Natural killer cell (primary cell): Measurements from ENCODE around the gene SLC12A7. TPM values are rescaled to one million over a fixed set of nuclear protein-coding genes. Genes with fewer than 3 reads are reported as not detected.
"Not testable (repeated sequence)": the region's sequence is repeated elsewhere in the genome, so short reads cannot be mapped to it uniquely, and the experiment has no call there.

Experiments
- ATAC-seq, 3 donors: fragments of 150-1000 bp in 2 of 3; fragments of 200-7000 bp in 1 of 3; cut with Tn5 transposase; 1 replicate in 1 of 3; 2 replicates in 2 of 3; pipeline ENCODE4 v1.10.0; 2021; ENCODE audit warnings: mild to moderate bottlenecking in 2 of 3, moderate library complexity in 2 of 3
- DNase-seq, 2 donors: peaks; one replicate each; pipeline versions ENCODE4 v3.0.0 to v3.0.0-alpha.2; 2013 to 2021; ENCODE audit warnings: mixed read lengths in 1 of 2
- H3K27ac ChIP-seq: one replicate; pipeline ENCODE4 v1.5.1; 2013; ENCODE audit warnings: mild to moderate bottlenecking, low read length
- H3K27me3 ChIP-seq: one replicate; pipeline ENCODE4 v1.6.1; 2013; ENCODE audit warnings: low read length; ENCODE audit not compliant: control insufficient read depth, insufficient read depth
- H3K36me3 ChIP-seq: one replicate; pipeline ENCODE4 v1.6.1; 2013; ENCODE audit warnings: low read length; ENCODE audit not compliant: control insufficient read depth, insufficient read depth
- H3K4me1 ChIP-seq: one replicate; pipeline ENCODE4 v1.6.1; 2013; ENCODE audit warnings: low read length; ENCODE audit not compliant: control insufficient read depth, insufficient read depth
- H3K4me3 ChIP-seq: one replicate; pipeline ENCODE4 v1.5.1; 2013; ENCODE audit warnings: low read length
- H3K9me3 ChIP-seq: one replicate; pipeline ENCODE4 v1.6.1; 2013; ENCODE audit warnings: low read length; ENCODE audit not compliant: control insufficient read depth, insufficient read depth
- H3K27ac Mint-ChIP-seq, 2 donors: one replicate each; pipeline ENCODE4 v1.8.0; 2022; ENCODE audit warnings: mild to moderate bottlenecking in 2 of 2, mixed read lengths in 2 of 2, moderate library complexity in 1 of 2
- H3K27me3 Mint-ChIP-seq, 2 donors: one replicate each; pipeline ENCODE4 v1.8.0; 2022; ENCODE audit warnings: low read depth in 2 of 2, mixed read lengths in 2 of 2
- H3K36me3 Mint-ChIP-seq: one replicate; pipeline ENCODE4 v1.8.0; 2022; ENCODE audit warnings: mixed read lengths
- H3K4me1 Mint-ChIP-seq, 2 donors: one replicate each; pipeline ENCODE4 v1.8.0; 2022; ENCODE audit warnings: mixed read lengths in 2 of 2
- H3K4me3 Mint-ChIP-seq: one replicate; pipeline ENCODE4 v1.8.0; 2022; ENCODE audit warnings: mild to moderate bottlenecking, moderate library complexity, mixed read lengths
- H3K9me3 Mint-ChIP-seq, 2 donors: one replicate each; pipeline ENCODE4 v1.8.0; 2022; ENCODE audit warnings: mixed read lengths in 2 of 2
- WGBS: methylation state at CpG from one replicate; pipeline ENCODE4 v1.1.7; 2013; ENCODE audit warnings: missing lambda C conversion rate; ENCODE audit not compliant: insufficient coverage; 5-methylcytosine and 5-hydroxymethylcytosine counted together
- intact Hi-C: fragments of 100-400 bp; cut with micrococcal nuclease; formaldehyde crosslinking; loops from one replicate; pipeline ENCODE4 v1.14.2; 2022
- total RNA-seq, 4 donors: library from RNA; stranded (reverse); fragments of 120-200 nt in 1 of 4; gene quantifications; one replicate each; pipeline versions ENCODE4 v1.2.3 to v1.2.4, GENCODE V29; 2013 to 2022
- TF ChIP-seq, protein P1 (sequence below): fragments of 200-600 bp; IDR thresholded peaks from one replicate; pipeline ENCODE4 v1.8.0; 2022; ENCODE audit warnings: antibody characterized with exemption

The SLC12A7 gene
- total RNA-seq, 3 donors from 2014 or later (not counting 1 experiment from before 2014, with no cell fraction given): 53.2 to 92.5 (median 81.3) TPM

DNA sequence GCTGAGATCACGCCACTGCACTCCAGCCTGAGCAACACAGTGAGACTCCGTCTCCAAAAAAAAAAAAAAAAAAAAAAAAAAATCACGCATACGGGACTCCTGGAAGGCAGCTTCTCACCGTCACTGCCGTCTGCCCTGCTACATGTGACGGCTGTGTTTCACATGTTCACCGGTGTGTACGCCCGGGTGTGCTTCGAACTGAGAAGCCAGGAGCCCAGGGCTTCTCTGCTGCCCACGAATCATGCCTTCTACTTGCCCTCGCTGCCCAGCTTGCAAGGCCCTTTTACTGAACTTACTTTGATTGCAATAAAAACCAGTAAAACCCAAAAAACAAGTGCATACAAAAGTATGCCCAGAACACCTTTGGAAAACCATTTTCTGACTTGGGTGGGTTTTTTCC lies 109.0 kb downstream of the SLC12A7 start:
- Histone ChIP-seq H3K27me3 (peaks cover 21% of the 10 kb centered on the region), H3K9me3 (no peaks in the 10 kb centered on the region), H3K4me1 (peaks cover 16% of the 10 kb centered on the region), H3K4me3 (no peak overlapping the region), H3K36me3 (no peaks in the 10 kb centered on the region), H3K27ac (no peak overlapping the region)
- H3K27ac Mint-ChIP-seq: no peak overlapping the region
- TF ChIP-seq, protein P1, sequence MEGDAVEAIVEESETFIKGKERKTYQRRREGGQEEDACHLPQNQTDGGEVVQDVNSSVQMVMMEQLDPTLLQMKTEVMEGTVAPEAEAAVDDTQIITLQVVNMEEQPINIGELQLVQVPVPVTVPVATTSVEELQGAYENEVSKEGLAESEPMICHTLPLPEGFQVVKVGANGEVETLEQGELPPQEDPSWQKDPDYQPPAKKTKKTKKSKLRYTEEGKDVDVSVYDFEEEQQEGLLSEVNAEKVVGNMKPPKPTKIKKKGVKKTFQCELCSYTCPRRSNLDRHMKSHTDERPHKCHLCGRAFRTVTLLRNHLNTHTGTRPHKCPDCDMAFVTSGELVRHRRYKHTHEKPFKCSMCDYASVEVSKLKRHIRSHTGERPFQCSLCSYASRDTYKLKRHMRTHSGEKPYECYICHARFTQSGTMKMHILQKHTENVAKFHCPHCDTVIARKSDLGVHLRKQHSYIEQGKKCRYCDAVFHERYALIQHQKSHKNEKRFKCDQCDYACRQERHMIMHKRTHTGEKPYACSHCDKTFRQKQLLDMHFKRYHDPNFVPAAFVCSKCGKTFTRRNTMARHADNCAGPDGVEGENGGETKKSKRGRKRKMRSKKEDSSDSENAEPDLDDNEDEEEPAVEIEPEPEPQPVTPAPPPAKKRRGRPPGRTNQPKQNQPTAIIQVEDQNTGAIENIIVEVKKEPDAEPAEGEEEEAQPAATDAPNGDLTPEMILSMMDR: no peak
- intact Hi-C loops: loop anchor here (10.0 kb wide), 1 partner anchor 142 kb away; no protein-coding TSS in a partner anchor
- H3K4me1 Mint-ChIP-seq: peaks cover 0 to 11% of the 10 kb centered on the region in 2 donors
- H3K4me3 Mint-ChIP-seq: no peak overlapping the region
- no peaks in the 10 kb centered on the region for H3K36me3 Mint-ChIP-seq
- no peaks in the 10 kb centered on the region for H3K9me3 Mint-ChIP-seq
- no peak for DNase-seq
- peaks cover 24 to 25% of the 10 kb centered on the region in 2 donors for H3K27me3 Mint-ChIP-seq
- 94% methylated on average over 12 of the region's 13 CpGs for WGBS
- ATAC-seq: no peak

DNA sequence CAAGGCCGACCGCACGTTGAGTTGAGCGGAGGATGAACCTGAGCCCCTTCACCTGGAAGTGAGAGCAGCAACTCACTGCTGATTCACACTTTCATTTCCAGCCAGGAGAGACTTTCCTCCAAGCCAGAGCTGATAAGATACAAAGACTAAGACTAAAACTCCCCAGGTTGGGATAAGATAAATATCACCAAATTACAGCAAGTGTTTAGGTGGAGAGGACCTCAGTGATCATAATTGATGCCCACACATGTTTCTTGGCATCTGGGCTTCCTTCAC lies 109.7 kb downstream of the SLC12A7 start:
- Histone ChIP-seq H3K27me3 (peaks cover 21% of the 10 kb centered on the region), H3K4me1 (peaks cover 17% of the 10 kb centered on the region), H3K4me3 (no peak overlapping the region), H3K27ac (no peak overlapping the region), H3K9me3 (no peaks in the 10 kb centered on the region), H3K36me3 (no peaks in the 10 kb centered on the region)
- ATAC-seq: no peak
- no peak overlapping the region for H3K4me3 Mint-ChIP-seq
- H3K27ac Mint-ChIP-seq: no peak overlapping the region
- intact Hi-C loops: loop anchor here (10.0 kb wide), 1 partner anchor 143 kb away; no protein-coding TSS in a partner anchor
- TF ChIP-seq, protein P1: no peak
- H3K36me3 Mint-ChIP-seq: no peaks in the 10 kb centered on the region
- H3K4me1 Mint-ChIP-seq: peaks cover 5 to 8% of the 10 kb centered on the region in 2 donors
- DNase-seq: no peak
- H3K27me3 Mint-ChIP-seq: peaks cover 17 to 22% of the 10 kb centered on the region in 2 donors
- H3K9me3 Mint-ChIP-seq: no peaks in the 10 kb centered on the region
- 74% methylated on average over 4 of the region's 4 CpGs for WGBS

DNA sequence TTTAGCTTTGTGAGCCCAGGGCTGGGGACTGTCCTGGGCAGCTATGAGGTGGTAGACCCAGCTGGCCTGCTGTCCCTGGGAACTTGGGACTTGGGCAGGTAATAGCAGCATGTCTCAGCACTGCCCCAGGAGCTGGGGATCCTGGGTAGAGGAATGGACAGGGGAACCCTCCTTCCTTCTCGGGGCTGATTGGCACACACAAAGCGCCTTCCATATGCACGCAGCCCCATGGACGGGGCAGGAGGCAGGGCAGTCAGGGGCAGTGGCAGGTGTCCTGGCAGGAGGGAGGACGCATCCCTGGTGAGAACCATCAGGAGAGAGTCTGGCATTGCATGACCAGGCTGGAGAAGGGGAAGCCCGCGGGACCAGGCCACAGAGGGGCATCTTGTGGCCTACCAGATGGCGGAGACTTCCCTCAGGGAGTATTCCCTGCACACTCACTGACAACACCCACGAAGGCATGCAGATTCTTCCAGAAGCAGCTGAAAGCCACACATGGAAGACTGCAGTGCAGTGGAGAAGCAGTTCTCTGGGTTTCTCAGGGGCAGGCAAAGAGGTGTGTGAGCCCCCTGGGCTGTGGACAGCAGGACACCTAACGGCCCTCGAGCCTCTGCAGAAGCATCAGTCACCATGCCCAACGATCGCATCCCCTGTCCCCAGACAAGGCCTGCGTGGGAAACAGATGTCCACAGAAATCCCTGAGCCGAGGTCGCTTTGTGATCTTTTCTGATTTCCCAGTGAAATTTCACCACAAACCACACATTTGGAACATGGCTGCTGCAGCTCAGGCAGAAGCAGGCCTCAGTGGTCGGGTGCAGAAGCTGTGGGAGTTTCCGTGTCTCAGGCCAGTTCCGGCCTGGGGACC lies 110.2 kb downstream of the SLC12A7 start:
- Mint-ChIP-seq H3K27ac (no peak overlapping the region), H3K9me3 (no peaks in the 10 kb centered on the region), H3K4me1 (peaks cover 10 to 14% of the 10 kb centered on the region in 2 donors), H3K36me3 (no peaks in the 10 kb centered on the region), H3K27me3 (peaks cover 13 to 19% of the 10 kb centered on the region in 2 donors), H3K4me3 (no peak overlapping the region)
- DNase-seq (no peak), ATAC-seq (no peak)
- WGBS: 83% methylated on average over 18 of the region's 19 CpGs
- Histone ChIP-seq H3K36me3 (no peaks in the 10 kb centered on the region), H3K9me3 (no peaks in the 10 kb centered on the region), H3K4me3 (no peak overlapping the region), H3K4me1 (peaks cover 20% of the 10 kb centered on the region), H3K27me3 (peaks cover 19% of the 10 kb centered on the region), H3K27ac (no peak overlapping the region)
- TF ChIP-seq, protein P1: no peak
- intact Hi-C loops: loop anchor here (10.0 kb wide), 1 partner anchor 143 kb away; no protein-coding TSS in a partner anchor

DNA sequence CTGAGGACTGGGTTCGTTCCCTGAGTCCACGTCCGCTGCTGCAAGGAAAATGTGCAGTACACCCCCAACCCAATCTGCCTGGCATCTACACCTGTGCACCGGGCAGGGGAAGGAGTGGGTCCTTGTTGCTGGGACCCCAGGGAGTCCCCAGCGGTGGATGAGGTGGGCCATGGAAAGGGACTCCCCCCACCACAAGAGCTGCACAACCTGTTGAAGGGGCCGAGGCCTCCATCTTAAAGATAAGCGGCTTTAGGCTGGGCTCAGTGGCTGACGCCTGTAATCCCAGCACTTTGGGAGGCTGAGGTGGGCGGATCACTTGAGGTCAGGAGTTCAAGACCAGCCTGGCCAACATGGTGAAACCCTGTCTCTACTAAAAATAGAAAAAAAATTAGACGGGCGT lies 111.0 kb downstream of the SLC12A7 start:
- 89% methylated on average over 11 of the region's 11 CpGs for WGBS
- not testable (repeated sequence) for H3K27ac Mint-ChIP-seq, H3K9me3 Mint-ChIP-seq, H3K4me3 ChIP-seq, H3K27ac ChIP-seq, DNase-seq, H3K36me3 Mint-ChIP-seq, ATAC-seq, H3K36me3 ChIP-seq, H3K9me3 ChIP-seq, H3K4me3 Mint-ChIP-seq
- peaks cover 10 to 15% of the 10 kb centered on the region in 2 donors for H3K4me1 Mint-ChIP-seq
- intact Hi-C loops: loop anchor here (10.0 kb wide), 1 partner anchor 144 kb away; no protein-coding TSS in a partner anchor
- H3K27me3 Mint-ChIP-seq: peaks cover 6 to 11% of the 10 kb centered on the region in 2 donors
- peaks cover 20% of the 10 kb centered on the region for H3K4me1 ChIP-seq
- H3K27me3 ChIP-seq: peaks cover 12% of the 10 kb centered on the region

Other genes with a start within 250 kb of the SLC12A7 start
- 10 to 100 TPM; 59.7 to 80.0 (median 76.0) TPM for gene BRD9, start 219.3 kb downstream of the SLC12A7 start, total RNA-seq
- gene TRIP13, start 219.2 kb downstream of the SLC12A7 start, total RNA-seq: under 1 TPM; 0.45 to 0.57 (median 0.56) TPM
- gene NKD2, start 103.3 kb downstream of the SLC12A7 start, total RNA-seq: not detected
- gene SLC6A19, start 89.5 kb upstream of the SLC12A7 start, total RNA-seq: not detected
- gene SLC6A18, start 113.3 kb upstream of the SLC12A7 start, total RNA-seq: not detected
- not detected for gene TERT, start 183.0 kb upstream of the SLC12A7 start, total RNA-seq
- 100 to 1,000 TPM in 1 of 3 donors, 10 to 100 TPM in 2; 67.1 to 105 (median 97.5) TPM for gene CLPTM1L, start 233.0 kb upstream of the SLC12A7 start, total RNA-seq